Omental fat pad (tissue), 4 donors: ENCODE results near the gene CCT7. TPM values are rescaled to one million over a fixed set of nuclear protein-coding genes. Genes with fewer than 3 reads are reported as not detected.
"Not testable (repeated sequence)": the region's sequence is repeated elsewhere in the genome, so short reads cannot be mapped to it uniquely, and the experiment has no call there.

Experiments
- ATAC-seq: fragments of 150-250 bp; one replicate; pipeline ENCODE4 v1.9.1; 2016; ENCODE audit warnings: mild to moderate bottlenecking, moderate library complexity; ENCODE audit not compliant: low FRiP score
- DNase-seq: peaks from one replicate; pipeline ENCODE4 v3.0.0-alpha.2; 2019; ENCODE audit warnings: low spot score
- CTCF ChIP-seq, 3 donors: fragments of 450-650 bp; IDR thresholded peaks; one replicate each; pipeline ENCODE4 v1.5.1; 2016 to 2017; ENCODE audit warnings: antibody characterized with exemption in 3 of 3, mild to moderate bottlenecking in 3 of 3, moderate library complexity in 2 of 3
- total RNA-seq, 4 donors: library from RNA; depleted of rRNA; stranded (reverse); fragments of >200 nt; gene quantifications; one replicate each; pipeline ENCODE4 v1.1.0, GENCODE V29; 2016

Gene CCT7
- total RNA-seq, 4 donors from 2014 or later, result 187 to 208 (median 202) TPM

- no peak for TF ChIP-seq CTCF (IDR thresholded peaks at IDR 0.05)
- no peak for ATAC-seq
- DNase-seq, result no peak
Observed at GRCh38 chr2:73258913-73259215, 24.8 kb downstream of the CCT7 start.

- no peak for DNase-seq
- TF ChIP-seq CTCF (IDR thresholded peaks at IDR 0.05), result no peak
- no peak for ATAC-seq
Observed at GRCh38 chr2:73259276-73259675, 25.2 kb downstream of the CCT7 start.

- no peak for TF ChIP-seq CTCF (IDR thresholded peaks at IDR 0.05)
- DNase-seq, result no peak
- no peak for ATAC-seq
Observed at GRCh38 chr2:73259704-73260337, 25.7 kb downstream of the CCT7 start.

GRCh38 chr2:73260338-73260984 is 26.4 kb downstream of the CCT7 start:
- no peak for ATAC-seq
- no peak for TF ChIP-seq CTCF (IDR thresholded peaks at IDR 0.05)
- no peak for DNase-seq

GRCh38 chr2:73262108-73262651 is 28.1 kb downstream of the CCT7 start:
- no peak for TF ChIP-seq CTCF (IDR thresholded peaks at IDR 0.05)
- DNase-seq (no peak), ATAC-seq (no peak)

GRCh38 chr2:73262691-73263429 is 28.8 kb downstream of the CCT7 start:
- not testable (repeated sequence) for ATAC-seq, DNase-seq

- no peak for TF ChIP-seq CTCF (IDR thresholded peaks at IDR 0.05)
- ATAC-seq (no peak), DNase-seq (no peak)
Observed at GRCh38 chr2:73263540-73264331, 29.6 kb downstream of the CCT7 start.
